CD4-positive, alpha-beta T cell treated with Interleukin-12 subunit alpha and Interleukin-12 subunit beta, for 1 hour (primary cell): ENCODE measurements around the gene WBP2.
"Not testable (repeated sequence)": the region's sequence is repeated elsewhere in the genome, so short reads cannot be mapped to it uniquely, and the experiment has no call there.

Experiments
- DNase-seq: peaks from one replicate; pipeline ENCODE4 v3.0.0-alpha.2; 2020

Gene WBP2

GRCh38 chr17:75812096-75813013, 42.8 kb downstream of the WBP2 start:
- DNase-seq: no peak

GRCh38 chr17:75811174-75811573, 44.0 kb downstream of the WBP2 start:
- no peak for DNase-seq

GRCh38 chr17:75810756-75811155, 44.4 kb downstream of the WBP2 start:
- DNase-seq: not testable (repeated sequence)

- no peak for DNase-seq
These were observed 44.9 kb downstream of the WBP2 start for GRCh38 chr17:75810216-75810615.

- DNase-seq: no peak
These were observed 45.5 kb downstream of the WBP2 start for GRCh38 chr17:75809631-75810111.

- no peak for DNase-seq
These were observed 46.1 kb downstream of the WBP2 start for GRCh38 chr17:75808905-75809621.

GRCh38 chr17:75808549-75808904, 46.6 kb downstream of the WBP2 start:
- no peak for DNase-seq

- no peak for DNase-seq
These were observed 47.3 kb downstream of the WBP2 start for GRCh38 chr17:75807861-75808260.

GRCh38 chr17:75806822-75807500, 48.2 kb downstream of the WBP2 start:
- DNase-seq: no peak

- DNase-seq: no peak
These were observed 51.3 kb downstream of the WBP2 start for GRCh38 chr17:75803883-75804282.

- DNase-seq: no peak
These were observed 55.7 kb downstream of the WBP2 start for GRCh38 chr17:75799402-75799801.

GRCh38 chr17:75795820-75796607, 59.1 kb downstream of the WBP2 start:
- DNase-seq: no peak
